Measurements from ENCODE around the gene TFIP11.

Gene TFIP11

DNA sequence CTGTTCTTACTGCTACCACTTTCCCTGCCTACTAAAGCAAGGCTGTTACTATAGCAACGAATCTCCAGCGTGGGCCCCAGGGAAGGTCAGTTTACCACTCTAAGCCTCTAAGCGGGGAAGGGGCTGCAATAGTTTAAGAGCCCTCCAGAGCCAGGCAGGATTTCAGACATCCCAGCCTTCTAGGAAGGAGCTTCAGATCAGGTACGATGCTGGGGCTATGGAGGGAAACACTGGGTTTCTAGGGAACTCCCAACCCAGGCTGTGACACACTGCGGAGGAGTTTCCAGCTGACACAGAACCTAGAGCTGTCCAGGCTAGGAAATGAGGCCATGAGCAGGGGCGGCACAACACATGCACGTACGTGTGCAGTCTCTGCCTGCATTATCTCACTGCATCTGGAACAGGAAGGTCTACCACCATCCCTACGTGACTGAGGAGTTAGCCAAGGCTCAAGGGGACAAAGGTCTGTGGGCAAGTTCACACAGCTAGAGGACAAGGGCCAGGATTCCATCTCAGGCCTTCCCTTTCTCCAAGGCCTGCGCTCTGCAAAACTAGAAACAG, 49.1 kb downstream of the TFIP11 start:
- Histone ChIP-seq H3K4me3 (ENCODE audit: low read depth, low read length, poor library complexity, severe bottlenecking) (no peak overlapping the region), H3K9me2 (ENCODE audit: low read depth, low read length) (no peaks in the 10 kb centered on the region), H2AFZ (ENCODE audit: low read length) (no peak overlapping the region), H3F3A (ENCODE audit: insufficient read depth, low read length) (no peaks in the 10 kb centered on the region), H3K9ac (ENCODE audit: low read length) (no peak overlapping the region), H4K20me1 (ENCODE audit: insufficient read depth, low read length) (no peaks in the 10 kb centered on the region), H3K9me3 (ENCODE audit: low read length) (no peaks in the 10 kb centered on the region), H3K4me1 (ENCODE audit: insufficient read depth, low read length, severe bottlenecking) (peaks cover 7% of the 10 kb centered on the region), H3K4me2 (ENCODE audit: low read length) (no peak overlapping the region), H3K79me2 (ENCODE audit: insufficient read depth, low read length) (peaks cover 9% of the 10 kb centered on the region), H3K27me3 (ENCODE audit: insufficient read depth, low read length) (no peaks in the 10 kb centered on the region), H3K36me3 (ENCODE audit: insufficient read depth, low read length) (peaks cover 98% of the 10 kb centered on the region), H3K27ac (ENCODE audit: low read depth, low read length, poor library complexity, severe bottlenecking) (no peak overlapping the region)
- TF ChIP-seq EZH2 (IDR thresholded peaks at IDR 0.05; ENCODE audit: borderline replicate concordance, low read length), result no peak
- TF ChIP-seq, protein P1, sequence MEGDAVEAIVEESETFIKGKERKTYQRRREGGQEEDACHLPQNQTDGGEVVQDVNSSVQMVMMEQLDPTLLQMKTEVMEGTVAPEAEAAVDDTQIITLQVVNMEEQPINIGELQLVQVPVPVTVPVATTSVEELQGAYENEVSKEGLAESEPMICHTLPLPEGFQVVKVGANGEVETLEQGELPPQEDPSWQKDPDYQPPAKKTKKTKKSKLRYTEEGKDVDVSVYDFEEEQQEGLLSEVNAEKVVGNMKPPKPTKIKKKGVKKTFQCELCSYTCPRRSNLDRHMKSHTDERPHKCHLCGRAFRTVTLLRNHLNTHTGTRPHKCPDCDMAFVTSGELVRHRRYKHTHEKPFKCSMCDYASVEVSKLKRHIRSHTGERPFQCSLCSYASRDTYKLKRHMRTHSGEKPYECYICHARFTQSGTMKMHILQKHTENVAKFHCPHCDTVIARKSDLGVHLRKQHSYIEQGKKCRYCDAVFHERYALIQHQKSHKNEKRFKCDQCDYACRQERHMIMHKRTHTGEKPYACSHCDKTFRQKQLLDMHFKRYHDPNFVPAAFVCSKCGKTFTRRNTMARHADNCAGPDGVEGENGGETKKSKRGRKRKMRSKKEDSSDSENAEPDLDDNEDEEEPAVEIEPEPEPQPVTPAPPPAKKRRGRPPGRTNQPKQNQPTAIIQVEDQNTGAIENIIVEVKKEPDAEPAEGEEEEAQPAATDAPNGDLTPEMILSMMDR (IDR thresholded peaks at IDR 0.05; ENCODE audit: low read length), result no peak

DNA sequence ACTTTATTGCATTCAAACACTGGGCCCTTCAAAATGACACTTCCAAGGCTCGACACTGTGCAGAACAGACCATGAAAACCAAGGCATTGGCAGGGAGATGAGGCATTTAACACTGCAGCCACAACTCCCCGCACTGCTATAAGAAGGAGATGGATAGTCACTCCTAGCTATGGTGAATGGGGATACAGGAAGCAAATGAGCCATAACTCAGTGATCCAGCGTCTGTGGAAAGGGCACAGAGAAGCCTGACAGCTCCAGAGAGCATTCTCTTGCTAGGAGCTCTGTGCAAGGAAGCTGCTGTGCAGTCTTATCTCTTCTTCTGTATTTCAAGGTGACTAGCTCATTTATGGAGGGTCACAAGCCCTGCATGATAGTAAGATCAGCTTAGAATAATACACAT, 49.6 kb downstream of the TFIP11 start:
- H3K4me1 ChIP-seq (ENCODE audit: insufficient read depth, low read length, severe bottlenecking), result peaks cover 7% of the 10 kb centered on the region
- peaks cover 99% of the 10 kb centered on the region for H3K36me3 ChIP-seq (ENCODE audit: insufficient read depth, low read length)
- peaks cover 9% of the 10 kb centered on the region for H3K79me2 ChIP-seq (ENCODE audit: insufficient read depth, low read length)
- H2AFZ ChIP-seq (ENCODE audit: low read length), result no peak overlapping the region
- H3K9ac ChIP-seq (ENCODE audit: low read length), result no peak overlapping the region
- H3K4me3 ChIP-seq (ENCODE audit: low read depth, low read length, poor library complexity, severe bottlenecking), result no peak overlapping the region
- no peaks in the 10 kb centered on the region for H3K9me3 ChIP-seq (ENCODE audit: low read length)
- H3K27me3 ChIP-seq (ENCODE audit: insufficient read depth, low read length), result no peaks in the 10 kb centered on the region
- no peaks in the 10 kb centered on the region for H4K20me1 ChIP-seq (ENCODE audit: insufficient read depth, low read length)
- H3K27ac ChIP-seq (ENCODE audit: low read depth, low read length, poor library complexity, severe bottlenecking), result no peak overlapping the region
- no peaks in the 10 kb centered on the region for H3F3A ChIP-seq (ENCODE audit: insufficient read depth, low read length)
- TF ChIP-seq EZH2 (IDR thresholded peaks at IDR 0.05; ENCODE audit: borderline replicate concordance, low read length), result no peak
- TF ChIP-seq, protein P1 (IDR thresholded peaks at IDR 0.05; ENCODE audit: low read length), result no peak
- no peaks in the 10 kb centered on the region for H3K9me2 ChIP-seq (ENCODE audit: low read depth, low read length)
- no peak overlapping the region for H3K4me2 ChIP-seq (ENCODE audit: low read length)

DNA sequence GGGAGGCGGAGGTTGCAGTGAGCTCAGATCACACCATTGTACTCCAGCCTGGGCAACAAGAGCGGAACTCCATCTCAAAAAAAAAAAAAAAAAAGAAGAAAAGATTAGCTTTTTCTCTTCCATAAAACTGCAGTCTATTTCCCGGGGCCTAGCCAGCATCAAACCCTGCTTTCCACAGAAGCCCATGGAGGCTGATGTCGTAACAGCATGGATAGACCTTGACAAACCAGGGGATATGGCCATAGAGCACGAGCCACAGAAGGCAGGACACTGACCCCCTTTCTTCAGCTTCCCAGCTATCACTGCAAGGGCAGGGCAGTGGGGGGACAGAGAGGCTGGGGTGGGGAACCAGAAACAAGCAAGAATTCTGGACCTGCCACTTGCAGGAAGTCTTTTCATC, 50.2 kb downstream of the TFIP11 start:
- peaks cover 7% of the 10 kb centered on the region for H3K4me1 ChIP-seq (ENCODE audit: insufficient read depth, low read length, severe bottlenecking)
- no peaks in the 10 kb centered on the region for H4K20me1 ChIP-seq (ENCODE audit: insufficient read depth, low read length)
- H2AFZ ChIP-seq (ENCODE audit: low read length), result no peak overlapping the region
- no peaks in the 10 kb centered on the region for H3K27me3 ChIP-seq (ENCODE audit: insufficient read depth, low read length)
- H3K4me3 ChIP-seq (ENCODE audit: low read depth, low read length, poor library complexity, severe bottlenecking), result no peak overlapping the region
- H3K9ac ChIP-seq (ENCODE audit: low read length), result no peak overlapping the region
- TF ChIP-seq, protein P1 (IDR thresholded peaks at IDR 0.05; ENCODE audit: low read length), result no peak
- TF ChIP-seq EZH2 (IDR thresholded peaks at IDR 0.05; ENCODE audit: borderline replicate concordance, low read length), result no peak
- peaks cover 9% of the 10 kb centered on the region for H3K79me2 ChIP-seq (ENCODE audit: insufficient read depth, low read length)
- H3K27ac ChIP-seq (ENCODE audit: low read depth, low read length, poor library complexity, severe bottlenecking), result no peak overlapping the region
- H3K4me2 ChIP-seq (ENCODE audit: low read length), result no peak overlapping the region
- H3F3A ChIP-seq (ENCODE audit: insufficient read depth, low read length), result no peaks in the 10 kb centered on the region
- H3K36me3 ChIP-seq (ENCODE audit: insufficient read depth, low read length), result peaks cover 98% of the 10 kb centered on the region
- H3K9me2 ChIP-seq (ENCODE audit: low read depth, low read length), result no peaks in the 10 kb centered on the region
- no peaks in the 10 kb centered on the region for H3K9me3 ChIP-seq (ENCODE audit: low read length)
